Prostate gland (tissue), 2 donors: ENCODE data around the gene PAX8. TPM values are rescaled to one million over a fixed set of nuclear protein-coding genes. Genes with fewer than 3 reads are reported as not detected.
"Not testable (repeated sequence)": the region's sequence is repeated elsewhere in the genome, so short reads cannot be mapped to it uniquely, and the experiment has no call there.

Source experiments
- DNase-seq: peaks from one replicate; pipeline ENCODE4 v3.0.0-alpha.2; 2019; ENCODE audit warnings: low spot score
- H3K27ac ChIP-seq, 2 donors: fragments of 200-600 bp; sonication (generic); 2 replicates each; pipeline ENCODE4 v1.5.1; 2017 to 2019
- H3K27me3 ChIP-seq: fragments of 200-600 bp; sonication (generic); replicated peaks from 2 replicates; pipeline ENCODE4 v1.5.1; 2019; ENCODE audit not compliant: insufficient read depth
- H3K36me3 ChIP-seq, 2 donors: fragments of 200-600 bp; sonication (generic); 1 replicate in 1 of 2; 2 replicates in 1 of 2; pipeline versions ENCODE4 v1.5.1 to v1.8.1; 2017 to 2019
- H3K4me1 ChIP-seq: fragments of 200-600 bp; sonication (generic); replicated peaks from 2 replicates; pipeline ENCODE4 v1.5.1; 2019
- H3K4me3 ChIP-seq, 2 donors: fragments of 200-600 bp; sonication (generic); 2 replicates each; pipeline ENCODE4 v1.5.1; 2017 to 2019
- H3K9me3 ChIP-seq: fragments of 200-600 bp; sonication (generic); 2 replicates; pipeline ENCODE4 v1.5.1; 2017
- POLR2A ChIP-seq: fragments of 450-650 bp; IDR thresholded peaks from one replicate; pipeline ENCODE4 v1.6.1; 2016; ENCODE audit warnings: antibody characterized with exemption, mild to moderate bottlenecking
- POLR2AphosphoS5 ChIP-seq: sonication (generic); formaldehyde crosslinking; IDR thresholded peaks from one replicate; pipeline ENCODE4 v1.6.1; 2017; ENCODE audit warnings: antibody characterized with exemption
- WGBS: methylation state at CpG from one replicate; pipeline ENCODE4 v1.1.5; 2018; 5-methylcytosine and 5-hydroxymethylcytosine counted together
- intact Hi-C: fragments of 100-400 bp; cut with DNase I; formaldehyde crosslinking; loops from one replicate; pipeline ENCODE4 v1.14.2; 2022
- total RNA-seq, 2 donors: library from RNA; depleted of rRNA; stranded (reverse); fragments of >200 nt; gene quantifications; one replicate each; pipeline ENCODE4 v1.1.0, GENCODE V29; 2016
- TF ChIP-seq, protein P1 (sequence below), 4 experiments: fragments of 200-600 bp in 2 of 4; fragments of 450-650 bp in 2 of 4; sonication (generic) in 2 of 4; IDR thresholded peaks; 1 replicate in 3 of 4; 2 replicates in 1 of 4; pipeline ENCODE4 v1.5.1; 2016 to 2019; ENCODE audit warnings: antibody characterized with exemption in 4 of 4, mild to moderate bottlenecking in 2 of 4, moderate library complexity in 2 of 4

The PAX8 gene
- total RNA-seq, 2 donors from 2014 or later, result 1.0 to 3.8 TPM

DNA sequence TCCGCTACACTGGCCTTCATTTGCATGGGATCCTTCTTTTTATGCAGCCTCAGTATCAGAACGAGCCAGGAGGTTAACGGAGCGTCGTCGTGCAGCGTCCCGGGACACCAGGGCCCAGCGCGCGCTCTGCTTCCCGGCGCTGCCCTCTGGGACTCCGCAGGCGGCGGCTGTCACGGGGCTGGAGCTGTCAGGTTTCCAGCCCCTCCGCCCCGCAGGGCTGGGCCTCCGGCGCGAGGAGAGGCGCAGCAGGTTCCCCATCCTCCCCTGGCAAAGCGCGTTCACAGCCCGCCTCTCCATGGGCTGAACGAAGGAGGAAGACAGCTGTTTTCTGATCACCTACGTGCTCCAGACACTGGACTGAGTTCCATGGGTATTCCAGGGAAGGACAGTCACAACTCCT lies 12.5 kb upstream of the PAX8 start:
- Histone ChIP-seq H3K9me3 (no peaks in the 10 kb centered on the region), H3K27me3 (no peaks in the 10 kb centered on the region), H3K4me3 (no peak overlapping the region), H3K27ac (no peak overlapping the region), H3K36me3 (no peaks in the 10 kb centered on the region), H3K4me1 (no peaks in the 10 kb centered on the region)
- no peak for DNase-seq
- intact Hi-C loops, result no loop called here
- no peak for TF ChIP-seq POLR2A
- TF ChIP-seq, protein P1, sequence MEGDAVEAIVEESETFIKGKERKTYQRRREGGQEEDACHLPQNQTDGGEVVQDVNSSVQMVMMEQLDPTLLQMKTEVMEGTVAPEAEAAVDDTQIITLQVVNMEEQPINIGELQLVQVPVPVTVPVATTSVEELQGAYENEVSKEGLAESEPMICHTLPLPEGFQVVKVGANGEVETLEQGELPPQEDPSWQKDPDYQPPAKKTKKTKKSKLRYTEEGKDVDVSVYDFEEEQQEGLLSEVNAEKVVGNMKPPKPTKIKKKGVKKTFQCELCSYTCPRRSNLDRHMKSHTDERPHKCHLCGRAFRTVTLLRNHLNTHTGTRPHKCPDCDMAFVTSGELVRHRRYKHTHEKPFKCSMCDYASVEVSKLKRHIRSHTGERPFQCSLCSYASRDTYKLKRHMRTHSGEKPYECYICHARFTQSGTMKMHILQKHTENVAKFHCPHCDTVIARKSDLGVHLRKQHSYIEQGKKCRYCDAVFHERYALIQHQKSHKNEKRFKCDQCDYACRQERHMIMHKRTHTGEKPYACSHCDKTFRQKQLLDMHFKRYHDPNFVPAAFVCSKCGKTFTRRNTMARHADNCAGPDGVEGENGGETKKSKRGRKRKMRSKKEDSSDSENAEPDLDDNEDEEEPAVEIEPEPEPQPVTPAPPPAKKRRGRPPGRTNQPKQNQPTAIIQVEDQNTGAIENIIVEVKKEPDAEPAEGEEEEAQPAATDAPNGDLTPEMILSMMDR (IDR thresholded peaks at IDR 0.05), result no peak
- no peak for TF ChIP-seq POLR2AphosphoS5
- 9% methylated on average over 28 of the region's 28 CpGs for WGBS

DNA sequence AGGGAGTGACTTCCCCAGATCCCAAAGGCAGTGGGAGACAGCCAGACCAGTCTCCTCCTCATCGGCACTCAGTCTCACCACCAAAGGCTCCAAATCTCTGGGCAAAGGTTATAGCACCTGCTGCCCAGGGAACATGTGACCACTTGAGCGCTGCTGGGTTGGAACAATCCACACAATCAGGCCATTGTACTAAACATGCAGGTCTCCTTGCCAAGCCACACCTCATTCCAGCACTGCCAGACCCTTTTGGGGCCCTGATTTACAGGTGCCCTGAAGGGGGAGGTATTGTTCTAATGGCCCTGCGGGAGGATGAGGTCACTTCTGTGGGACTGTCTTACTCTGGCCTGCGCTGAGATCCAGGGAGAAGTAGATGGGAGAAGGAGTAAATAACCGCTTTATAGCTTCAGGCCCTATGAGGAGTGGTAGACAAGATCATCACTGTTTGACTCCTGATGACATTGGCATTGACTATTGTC lies 10.0 kb upstream of the PAX8 start:
- H3K4me3 ChIP-seq, H3K27ac ChIP-seq, H3K36me3 ChIP-seq, intact Hi-C loops, H3K27me3 ChIP-seq, H3K4me1 ChIP-seq, H3K9me3 ChIP-seq, DNase-seq: not testable (repeated sequence)
- 61% methylated on average over 5 of the region's 5 CpGs for WGBS

DNA sequence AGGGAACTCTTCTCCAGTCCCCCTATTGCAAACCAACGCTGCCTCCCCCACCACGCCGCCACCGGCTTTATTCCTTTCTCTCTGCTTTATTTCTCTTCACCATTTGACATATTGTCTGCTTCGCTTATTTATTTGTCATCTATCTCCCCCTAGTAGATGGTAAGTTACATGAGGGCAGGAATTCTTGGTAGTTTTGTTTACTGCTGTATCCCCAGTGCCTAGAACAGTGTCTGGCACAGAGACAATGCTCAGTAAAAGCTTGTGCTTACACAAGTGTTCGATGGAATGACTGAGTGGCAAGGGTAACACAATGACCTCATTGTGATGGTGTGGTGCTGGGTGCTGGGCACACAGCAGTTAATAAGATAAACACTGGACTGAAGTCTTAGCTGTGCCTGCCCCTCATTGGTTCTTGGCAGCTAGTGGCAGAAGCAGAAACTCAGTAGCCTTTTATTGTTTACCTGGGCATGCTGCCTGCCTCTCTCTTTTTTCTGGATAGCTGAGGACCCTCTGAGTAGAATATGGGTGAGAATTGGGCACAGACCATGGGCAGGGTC lies 9.5 kb upstream of the PAX8 start:
- DNase-seq, H3K9me3 ChIP-seq, H3K36me3 ChIP-seq, H3K27ac ChIP-seq, H3K4me3 ChIP-seq, intact Hi-C loops, H3K27me3 ChIP-seq, H3K4me1 ChIP-seq: not testable (repeated sequence)
- WGBS, result 20% methylated on average over 6 of the region's 6 CpGs

DNA sequence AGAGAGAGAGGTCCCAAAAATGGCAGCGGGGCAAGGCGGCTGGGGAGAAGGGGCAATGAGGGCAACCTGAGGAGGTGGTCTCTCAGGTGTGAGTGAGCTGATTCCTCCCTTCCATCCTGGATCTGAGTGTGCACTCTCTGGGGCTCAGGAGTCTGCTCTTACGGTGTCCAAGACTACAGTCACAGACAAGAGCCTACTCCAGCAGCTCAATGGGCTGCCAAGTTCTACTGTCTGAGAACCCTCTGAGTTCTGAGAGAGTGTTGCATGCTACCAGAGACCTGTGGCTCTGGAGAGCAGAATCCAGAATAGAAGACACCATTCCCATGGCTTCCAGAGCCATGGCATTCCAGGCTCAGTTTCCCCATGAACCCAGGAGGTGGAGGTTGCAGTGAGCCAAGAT lies 7.1 kb upstream of the PAX8 start:
- intact Hi-C loops, result no loop called here
- Histone ChIP-seq H3K27me3 (no peaks in the 10 kb centered on the region), H3K9me3 (no peaks in the 10 kb centered on the region), H3K4me1 (no peaks in the 10 kb centered on the region), H3K36me3 (no peaks in the 10 kb centered on the region), H3K27ac (no peak overlapping the region), H3K4me3 (no peak overlapping the region)
- WGBS, result 90% methylated on average over 3 of the region's 3 CpGs
- no peak for DNase-seq
- TF ChIP-seq, protein P1 (IDR thresholded peaks at IDR 0.05), result no peak
- TF ChIP-seq POLR2AphosphoS5, result no peak
- TF ChIP-seq POLR2A, result no peak

DNA sequence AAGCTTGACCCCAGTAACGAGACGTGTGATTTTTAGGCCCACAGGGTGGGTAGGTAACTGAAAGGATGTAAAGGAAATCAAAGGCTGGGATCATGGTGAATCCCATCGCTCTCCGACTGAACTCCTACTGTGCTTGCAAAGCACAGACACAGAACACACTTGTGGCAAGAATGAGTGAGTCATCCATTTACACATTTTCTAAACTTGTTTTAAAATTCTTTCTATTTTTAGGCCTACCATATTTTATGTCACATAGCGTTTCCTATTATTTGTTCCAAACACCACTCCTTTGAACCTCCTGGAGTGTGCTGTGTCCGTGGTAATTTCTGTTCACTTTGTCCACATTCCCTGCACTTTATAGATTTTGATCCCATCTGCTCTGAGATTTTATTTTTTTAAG lies 6.3 kb upstream of the PAX8 start:
- H3K4me1 ChIP-seq, H3K9me3 ChIP-seq, H3K36me3 ChIP-seq, H3K27me3 ChIP-seq, intact Hi-C loops, H3K27ac ChIP-seq, H3K4me3 ChIP-seq, DNase-seq: not testable (repeated sequence)
- WGBS, result 72% methylated on average over 6 of the region's 6 CpGs

DNA sequence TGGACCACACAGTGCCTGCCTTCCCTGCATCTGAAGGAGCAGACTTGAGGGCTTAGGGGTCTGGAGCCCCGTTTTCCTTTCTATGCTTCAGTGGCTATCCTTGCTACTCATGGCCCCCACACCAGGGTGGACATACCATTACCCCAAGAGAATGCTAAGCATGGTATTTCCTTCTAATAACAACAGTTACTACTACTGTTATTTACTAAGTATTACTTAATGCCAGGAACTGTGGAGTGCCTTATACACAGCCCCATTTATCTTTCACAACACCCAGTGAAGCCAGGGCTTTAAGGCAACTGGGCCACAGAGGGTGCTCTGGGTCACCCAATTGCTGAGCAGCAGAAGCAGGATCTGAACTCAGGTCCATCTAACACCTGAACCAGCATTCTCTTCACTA lies 5.8 kb upstream of the PAX8 start:
- no peaks in the 10 kb centered on the region for H3K4me1 ChIP-seq
- peak overlapping the region in 1 of 2 donors; percentile 40 for H3K27ac ChIP-seq
- no peak for DNase-seq
- H3K4me3 ChIP-seq, result no peak overlapping the region
- no peaks in the 10 kb centered on the region for H3K27me3 ChIP-seq
- H3K9me3 ChIP-seq, result no peaks in the 10 kb centered on the region
- TF ChIP-seq POLR2AphosphoS5, result no peak
- TF ChIP-seq, protein P1 (IDR thresholded peaks at IDR 0.05), result no peak
- TF ChIP-seq POLR2A, result no peak
- no peaks in the 10 kb centered on the region for H3K36me3 ChIP-seq
- intact Hi-C loops, result no loop called here
- WGBS, result 94% methylated on average over 1 of the region's 1 CpG
